Trophoblast cell (in vitro differentiated cells and primary cell): ENCODE measurements around the gene MCTP2.
"Not testable (repeated sequence)": the region's sequence is repeated elsewhere in the genome, so short reads cannot be mapped to it uniquely, and the experiment has no call there.

Source experiments
- DNase-seq, 2 donors: peaks; one replicate each; pipeline ENCODE4 v3.0.0-alpha.2; 2016
- H2AFZ ChIP-seq: 2 replicates; pipeline ENCODE4 v1.6.1; 2013; ENCODE audit warnings: low read length, moderate library complexity, mild to moderate bottlenecking; ENCODE audit not compliant: insufficient read depth, poor library complexity
- H2AK5ac ChIP-seq: 2 replicates; pipeline ENCODE4 v1.6.1; 2013; ENCODE audit warnings: mild to moderate bottlenecking, low read length
- H2BK120ac ChIP-seq: 2 replicates; pipeline ENCODE4 v1.6.1; 2013; ENCODE audit warnings: low read length, mild to moderate bottlenecking, moderate library complexity; ENCODE audit not compliant: insufficient read depth, poor library complexity
- H2BK12ac ChIP-seq: 2 replicates; pipeline ENCODE4 v1.6.1; 2013; ENCODE audit warnings: mild to moderate bottlenecking, low read length, moderate library complexity
- H2BK5ac ChIP-seq: 2 replicates; pipeline ENCODE4 v1.6.1; 2013; ENCODE audit warnings: low read length, low read depth, moderate library complexity, mild to moderate bottlenecking; ENCODE audit not compliant: poor library complexity
- H3K14ac ChIP-seq: 2 replicates; pipeline ENCODE4 v1.6.1; 2013; ENCODE audit warnings: mild to moderate bottlenecking, low read length
- H3K18ac ChIP-seq: 2 replicates; pipeline ENCODE4 v1.6.1; 2013; ENCODE audit warnings: mild to moderate bottlenecking, low read length
- H3K23ac ChIP-seq: 2 replicates; pipeline ENCODE4 v1.6.1; 2013; ENCODE audit warnings: low read length
- H3K27ac ChIP-seq: 2 replicates; pipeline ENCODE4 v1.5.1; 2013; ENCODE audit warnings: low read depth, mild to moderate bottlenecking, inconsistent platforms, low read length, moderate library complexity
- H3K27me3 ChIP-seq: 2 replicates; pipeline ENCODE4 v1.6.1; 2013; ENCODE audit warnings: inconsistent platforms, mild to moderate bottlenecking, low read length, moderate library complexity; ENCODE audit not compliant: insufficient read depth
- H3K36me3 ChIP-seq, 2 experiments: 1 replicate in 1 of 2; 2 replicates in 1 of 2; pipeline ENCODE4 v1.6.1; 2013; ENCODE audit warnings: low read length in 2 of 2, mild to moderate bottlenecking in 2 of 2, moderate library complexity in 1 of 2; ENCODE audit not compliant: insufficient read depth in 2 of 2, control insufficient read depth in 1 of 2
- H3K4ac ChIP-seq: 2 replicates; pipeline ENCODE4 v1.6.1; 2013; ENCODE audit warnings: low read depth, mild to moderate bottlenecking, low read length, moderate library complexity
- H3K4me1 ChIP-seq, 2 experiments: 1 replicate in 1 of 2; 2 replicates in 1 of 2; pipeline ENCODE4 v1.6.1; 2013; ENCODE audit warnings: low read length in 2 of 2, mild to moderate bottlenecking in 2 of 2, moderate library complexity in 1 of 2; ENCODE audit not compliant: insufficient read depth in 2 of 2, control insufficient read depth in 1 of 2
- H3K4me2 ChIP-seq: 2 replicates; pipeline ENCODE4 v1.6.1; 2013; ENCODE audit warnings: inconsistent platforms, mild to moderate bottlenecking, low read length, moderate library complexity
- H3K4me3 ChIP-seq: 2 replicates; pipeline ENCODE4 v1.5.1; 2013; ENCODE audit warnings: mild to moderate bottlenecking, low read depth, low read length, inconsistent platforms
- H3K79me1 ChIP-seq: one replicate; pipeline ENCODE4 v1.6.1; 2013; ENCODE audit warnings: low read length
- H3K79me2 ChIP-seq: 2 replicates; pipeline ENCODE4 v1.6.1; 2013; ENCODE audit warnings: low read length, mild to moderate bottlenecking; ENCODE audit not compliant: control insufficient read depth, insufficient read depth, poor library complexity
- H3K9ac ChIP-seq: 2 replicates; pipeline ENCODE4 v1.6.1; 2013; ENCODE audit warnings: mild to moderate bottlenecking, low read length
- H3K9me3 ChIP-seq: 2 replicates; pipeline ENCODE4 v1.6.1; 2013; ENCODE audit warnings: low read depth, mild to moderate bottlenecking, control low read depth, inconsistent platforms, low read length; ENCODE audit not compliant: insufficient read depth
- H4K12ac ChIP-seq: 2 replicates; pipeline ENCODE4 v1.6.1; 2013; ENCODE audit warnings: low read depth, mild to moderate bottlenecking, low read length, moderate library complexity
- H4K8ac ChIP-seq: 2 replicates; pipeline ENCODE4 v1.6.1; 2013; ENCODE audit warnings: low read depth, mild to moderate bottlenecking, low read length, moderate library complexity
- H4K91ac ChIP-seq: one replicate; pipeline ENCODE4 v1.6.1; 2013; ENCODE audit warnings: low read depth, mild to moderate bottlenecking, low read length, moderate library complexity
- WGBS: extraction: QIAGEN DNeasy Blood & Tissue Kit; methylation state at CpG from one replicate; pipeline ENCODE4 v1.1.7; 2013; ENCODE audit warnings: missing lambda C conversion rate; ENCODE audit not compliant: insufficient read length, insufficient coverage; ENCODE audit errors: extremely low coverage; 5-methylcytosine and 5-hydroxymethylcytosine counted together

The MCTP2 gene

GRCh38 chr15:94255540-94255939 is 24.2 kb downstream of the MCTP2 start:
- H3K9ac ChIP-seq: peak overlapping the region; percentile 65
- no peaks in the 10 kb centered on the region for H3K4me1 ChIP-seq
- no peak overlapping the region for H3K23ac ChIP-seq
- H3K36me3 ChIP-seq: no peaks in the 10 kb centered on the region
- no peaks in the 10 kb centered on the region for H3K27me3 ChIP-seq
- no peak overlapping the region for H3K4ac ChIP-seq
- DNase-seq: peak; percentile 40 to 76
- H3K79me1 ChIP-seq: no peaks in the 10 kb centered on the region
- no peak overlapping the region for H2AK5ac ChIP-seq
- no peak overlapping the region for H3K4me3 ChIP-seq
- H3K14ac ChIP-seq: no peak overlapping the region
- H2BK5ac ChIP-seq: no peak overlapping the region
- H3K9me3 ChIP-seq: no peaks in the 10 kb centered on the region
- H2AFZ ChIP-seq: no peak overlapping the region
- no peak overlapping the region for H3K4me2 ChIP-seq
- no peak overlapping the region for H4K91ac ChIP-seq
- H2BK12ac ChIP-seq: no peak overlapping the region
- H3K18ac ChIP-seq: no peak overlapping the region
- no peak overlapping the region for H4K8ac ChIP-seq
- no peak overlapping the region for H3K27ac ChIP-seq
- WGBS: no CpG with 5 or more reads among the region's 4 CpGs
- H4K12ac ChIP-seq: no peak overlapping the region
- H2BK120ac ChIP-seq: no peak overlapping the region
- H3K79me2 ChIP-seq: no peaks in the 10 kb centered on the region

GRCh38 chr15:94256511-94256910 is 25.1 kb downstream of the MCTP2 start:
- H3K14ac ChIP-seq: no peak overlapping the region
- no peaks in the 10 kb centered on the region for H3K79me2 ChIP-seq
- no CpG with 5 or more reads among the region's 3 CpGs for WGBS
- no peak overlapping the region for H3K9ac ChIP-seq
- H3K27me3 ChIP-seq: no peaks in the 10 kb centered on the region
- DNase-seq: no peak
- H3K23ac ChIP-seq: no peak overlapping the region
- no peak overlapping the region for H3K4me2 ChIP-seq
- H3K36me3 ChIP-seq: no peaks in the 10 kb centered on the region
- H3K79me1 ChIP-seq: no peaks in the 10 kb centered on the region
- H2AK5ac ChIP-seq: no peak overlapping the region
- no peak overlapping the region for H2BK12ac ChIP-seq
- no peak overlapping the region for H2BK5ac ChIP-seq
- H3K4me1 ChIP-seq: no peaks in the 10 kb centered on the region
- H4K12ac ChIP-seq: no peak overlapping the region
- no peak overlapping the region for H3K4ac ChIP-seq
- H4K91ac ChIP-seq: no peak overlapping the region
- H2BK120ac ChIP-seq: no peak overlapping the region
- no peaks in the 10 kb centered on the region for H3K9me3 ChIP-seq
- H4K8ac ChIP-seq: no peak overlapping the region
- H3K18ac ChIP-seq: no peak overlapping the region
- H3K27ac ChIP-seq: no peak overlapping the region
- H2AFZ ChIP-seq: no peak overlapping the region
- no peak overlapping the region for H3K4me3 ChIP-seq

GRCh38 chr15:94257776-94258175 is 26.4 kb downstream of the MCTP2 start:
- not testable (repeated sequence) for H3K4me2 ChIP-seq, H3K79me1 ChIP-seq, DNase-seq, H2AK5ac ChIP-seq, H2AFZ ChIP-seq, H3K23ac ChIP-seq, H3K27me3 ChIP-seq, H3K27ac ChIP-seq, H3K4ac ChIP-seq, H3K9ac ChIP-seq, H2BK5ac ChIP-seq, H2BK120ac ChIP-seq, H4K91ac ChIP-seq, H3K14ac ChIP-seq, H4K8ac ChIP-seq, H3K9me3 ChIP-seq, H3K79me2 ChIP-seq, H2BK12ac ChIP-seq, H3K4me3 ChIP-seq, H3K36me3 ChIP-seq, H3K18ac ChIP-seq, H4K12ac ChIP-seq, H3K4me1 ChIP-seq
- no CpG with 5 or more reads among the region's 7 CpGs for WGBS

GRCh38 chr15:94258246-94258645 is 26.9 kb downstream of the MCTP2 start:
- H3K36me3 ChIP-seq: no peaks in the 10 kb centered on the region
- H3K18ac ChIP-seq: no peak overlapping the region
- H4K8ac ChIP-seq: no peak overlapping the region
- H3K79me1 ChIP-seq: no peaks in the 10 kb centered on the region
- H4K12ac ChIP-seq: no peak overlapping the region
- no peak overlapping the region for H2BK5ac ChIP-seq
- no peak overlapping the region for H3K14ac ChIP-seq
- no peak for DNase-seq
- H2AK5ac ChIP-seq: no peak overlapping the region
- H3K4ac ChIP-seq: no peak overlapping the region
- H3K27ac ChIP-seq: no peak overlapping the region
- no peaks in the 10 kb centered on the region for H3K79me2 ChIP-seq
- no peak overlapping the region for H3K9ac ChIP-seq
- no peaks in the 10 kb centered on the region for H3K4me1 ChIP-seq
- no peak overlapping the region for H2BK12ac ChIP-seq
- no peak overlapping the region for H2AFZ ChIP-seq
- H2BK120ac ChIP-seq: no peak overlapping the region
- H3K4me2 ChIP-seq: no peak overlapping the region
- H3K23ac ChIP-seq: no peak overlapping the region
- WGBS: no CpG with 5 or more reads among the region's 2 CpGs
- H3K9me3 ChIP-seq: no peaks in the 10 kb centered on the region
- no peaks in the 10 kb centered on the region for H3K27me3 ChIP-seq
- no peak overlapping the region for H4K91ac ChIP-seq
- H3K4me3 ChIP-seq: no peak overlapping the region
